Endothelial cell of umbilical vein (primary cell): Measurements from ENCODE around the gene SETD6. TPM values are rescaled to one million over a fixed set of nuclear protein-coding genes. Genes with fewer than 3 reads are reported as not detected.

Source experiments
- BruUV-seq: library from RNA; stranded (reverse); fragments of 400-500 nt; replicated peaks from 2 replicates; lab custom pipeline; 2021; lab: Mats Ljungman, UMichigan
- CTCF ChIA-PET: fragments of 300-600, 350-600 bp; sonication (Branson Sonifier 250); formaldehyde crosslinking; loops from one replicate; lab custom pipeline; 2021; ENCODE audit warnings: antibody characterized with exemption, inconsistent platforms; lab: Charles Lee
- POLR2A ChIA-PET: fragments of 300-600, 350-600 bp; sonication (Branson Sonifier 250); formaldehyde crosslinking; loops from one replicate; lab custom pipeline; 2021; ENCODE audit warnings: antibody characterized with exemption, inconsistent platforms; lab: Charles Lee
- DNase-seq: peaks from one replicate; pipeline ENCODE4 v3.0.0-alpha.2; 2011; ENCODE audit warnings: low read depth, low spot score
- FAIRE-seq: peaks from 2 replicates; lab custom pipeline; 2011; peaks lifted over from hg19 to GRCh38; lab: Jason Lieb, UNC
- H2AFZ ChIP-seq: 2 replicates; pipeline ENCODE4 v1.6.0; 2012; ENCODE audit warnings: low read depth, low read length, control low read depth, inconsistent platforms
- H3K27ac ChIP-seq: 2 replicates; pipeline ENCODE4 v1.5.1; 2011; ENCODE audit warnings: low read depth, mild to moderate bottlenecking, control low read depth, low read length, moderate library complexity; ENCODE audit not compliant: insufficient read depth
- H3K27me3 ChIP-seq, 2 experiments: 2 replicates each; pipeline versions ENCODE4 v1.6.0 to v1.6.1; 2011; ENCODE audit warnings: low read length in 2 of 2, mixed read lengths in 1 of 2; ENCODE audit not compliant: control insufficient read depth in 2 of 2, insufficient read depth in 2 of 2
- H3K36me3 ChIP-seq, 2 experiments: 2 replicates in 1 of 2; 3 replicates in 1 of 2; pipeline ENCODE4 v1.5.1; 2011; ENCODE audit warnings: low read length in 2 of 2, mild to moderate bottlenecking in 1 of 2, moderate library complexity in 1 of 2; ENCODE audit not compliant: control insufficient read depth in 2 of 2, insufficient read depth in 2 of 2; ENCODE audit errors: extremely low read depth in 1 of 2
- H3K4me1 ChIP-seq: 3 replicates; pipeline ENCODE4 v1.5.1; 2011; ENCODE audit warnings: mild to moderate bottlenecking, low read length; ENCODE audit not compliant: control insufficient read depth, insufficient read depth; ENCODE audit errors: extremely low read depth
- H3K4me2 ChIP-seq: 2 replicates; pipeline ENCODE4 v1.6.1; 2011; ENCODE audit warnings: low read length, control low read depth, mixed read lengths; ENCODE audit not compliant: insufficient read depth
- H3K4me3 ChIP-seq, 3 experiments: fragments of 200-600 bp in 1 of 3; sonication (generic), shearing (Covaris generic) in 1 of 3; replicated peaks in 1 of 3; 2 replicates each; pipeline ENCODE4 v1.5.1; 2011 to 2016; ENCODE audit warnings: control low read depth in 3 of 3, low read length in 3 of 3, mild to moderate bottlenecking in 2 of 3, inconsistent platforms in 1 of 3, low read depth in 1 of 3, moderate library complexity in 1 of 3; ENCODE audit not compliant: insufficient read depth in 1 of 3
- H3K79me2 ChIP-seq: 2 replicates; pipeline ENCODE4 v1.6.0; 2012; ENCODE audit warnings: low read length, inconsistent platforms; ENCODE audit not compliant: control insufficient read depth, insufficient read depth
- H3K9ac ChIP-seq: replicated peaks from 2 replicates; pipeline ENCODE3; 2011; ENCODE audit warnings: low read length, control low read depth; ENCODE audit not compliant: insufficient read depth; ENCODE audit errors: extremely low read depth
- H3K9me1 ChIP-seq: replicated peaks from 3 replicates; pipeline ENCODE4 v1.6.0; 2011; ENCODE audit warnings: mild to moderate bottlenecking, low read length; ENCODE audit not compliant: control insufficient read depth, insufficient read depth; ENCODE audit errors: extremely low read depth
- H3K9me3 ChIP-seq: replicated peaks from 2 replicates; pipeline ENCODE4 v1.5.1; 2012; ENCODE audit warnings: low read length, inconsistent platforms; ENCODE audit not compliant: control insufficient read depth, insufficient read depth
- H4K20me1 ChIP-seq: replicated peaks from 2 replicates; pipeline ENCODE3; 2011; ENCODE audit warnings: mild to moderate bottlenecking, low read length; ENCODE audit not compliant: control insufficient read depth, insufficient read depth; ENCODE audit errors: extremely low read depth
- EZH2 ChIP-seq: IDR thresholded peaks from 2 replicates; pipeline ENCODE4 v1.6.1; 2012; ENCODE audit warnings: borderline replicate concordance, low read depth, mild to moderate bottlenecking, moderate library complexity, low read length, inconsistent platforms; ENCODE audit not compliant: severe bottlenecking
- FOS ChIP-seq: IDR thresholded peaks from 2 replicates; pipeline ENCODE4 v1.6.1; 2011; ENCODE audit warnings: mild to moderate bottlenecking, low read length, moderate library complexity, borderline replicate concordance; ENCODE audit not compliant: insufficient read depth
- GATA2 ChIP-seq: IDR thresholded peaks from 2 replicates; pipeline ENCODE4 v1.7.0; 2011; ENCODE audit warnings: low read depth, mild to moderate bottlenecking, moderate library complexity, mixed read lengths, low read length; ENCODE audit not compliant: insufficient read length, insufficient read depth
- JUN ChIP-seq: IDR thresholded peaks from 2 replicates; pipeline ENCODE4 v1.6.1; 2011; ENCODE audit warnings: borderline replicate concordance, low read depth; ENCODE audit not compliant: insufficient read length, insufficient read depth
- MYC ChIP-seq: IDR thresholded peaks from one replicate; pipeline ENCODE4 v1.6.1; 2011; ENCODE audit warnings: mild to moderate bottlenecking, low read depth, low read length
- POLR2A ChIP-seq: IDR thresholded peaks from 2 replicates; pipeline ENCODE4 v1.6.1; 2012; ENCODE audit warnings: low read depth, mild to moderate bottlenecking, control low read depth, low read length
- POLR2AphosphoS5 ChIP-seq: IDR thresholded peaks from 2 replicates; pipeline ENCODE4 v1.6.1; 2012; ENCODE audit warnings: low read depth, mild to moderate bottlenecking, control low read depth, low read length, moderate library complexity; ENCODE audit not compliant: insufficient read depth
- dilution Hi-C: fragments of 300-500 bp; cut with MboI; formaldehyde crosslinking; loops from one replicate; pipeline ENCODE4 v1.15.0; 2019; ENCODE audit warnings: low sequenced_read_pairs; ENCODE audit not compliant: extremely low pct_ligation_motif_present
- intact Hi-C: fragments of 100-400 bp; cut with micrococcal nuclease; formaldehyde crosslinking; loops from one replicate; pipeline ENCODE4 v1.10.0; 2022
- polyA plus RNA-seq, 4 experiments: library from polyadenylated mRNA; depleted of rRNA in 3 of 4; stranded (reverse) in 3 of 4; unstranded in 1 of 4; fragments of >200 nt; gene quantifications; 2 replicates each; pipeline versions ENCODE4 v1.2.1 to v1.2.3, GENCODE V29; 2011 to 2012; ENCODE audit warnings: missing spikeins in 1 of 4
- total RNA-seq: library from RNA; stranded (reverse); gene quantifications from 2 replicates; pipeline ENCODE4 v1.2.3, GENCODE V29; 2021
- TF ChIP-seq, protein P1 (sequence below), 2 donors: IDR thresholded peaks; 1 replicate in 1 of 2; 2 replicates in 1 of 2; pipeline ENCODE4 v1.5.1; 2011; ENCODE audit warnings: low read length in 2 of 2, mild to moderate bottlenecking in 2 of 2, moderate library complexity in 2 of 2, control low read depth in 1 of 2, inconsistent platforms in 1 of 2, low read depth in 1 of 2; ENCODE audit not compliant: insufficient read depth in 1 of 2; ENCODE audit errors: extremely low read depth in 1 of 2
- TF ChIP-seq, protein P2 (sequence below): IDR thresholded peaks from 2 replicates; pipeline ENCODE4 v1.6.1; 2011; ENCODE audit not compliant: insufficient read depth, insufficient read length

Gene SETD6
- total and polyA plus RNA-seq, 2 donors (not counting 3 experiments of a cell fraction or from before 2014, with no cell fraction given), result 10.2 to 16.4 TPM

DNA sequence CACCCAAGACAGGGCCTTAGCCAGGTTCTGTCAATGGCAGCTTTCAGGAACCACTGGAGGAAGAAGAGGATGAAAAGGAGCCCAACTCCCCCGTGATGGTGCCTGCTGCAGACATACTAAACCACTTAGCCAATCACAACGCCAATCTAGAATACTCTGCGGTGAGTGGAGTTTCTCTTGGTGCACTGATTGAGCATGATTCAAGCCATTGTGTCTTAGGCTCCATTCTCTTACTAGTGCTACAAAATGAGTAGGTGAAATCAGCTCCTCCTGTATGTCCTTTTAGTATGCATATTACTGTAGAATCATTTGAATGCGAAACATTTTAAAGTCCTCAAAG lies 1.4 kb downstream of the SETD6 start:
- intact Hi-C loops, result loop anchor here (5.0 kb wide), 1 partner anchor 111 kb away; the partner anchor contains the start of gene CNOT1
- no peak overlapping the region for H3K4me2 ChIP-seq
- H3K9me1 ChIP-seq, result no peaks in the 10 kb centered on the region
- TF ChIP-seq JUN (no peak), FOS (no peak), MYC (no peak)
- FAIRE-seq (no peak), DNase-seq (no peak)
- H4K20me1 ChIP-seq, result no peaks in the 10 kb centered on the region
- ChIA-PET POLR2A (no interaction called here), CTCF (interaction anchor here (1.0 to 3.4 kb wide), 3 partner anchors 29 to 239 kb away, joined by 3 to 13 read pairs (median 8); no protein-coding TSS in a partner anchor)
- no peak overlapping the region for H3K9ac ChIP-seq
- no peak overlapping the region for H3K27ac ChIP-seq
- no peaks in the 10 kb centered on the region for H3K79me2 ChIP-seq
- peaks cover 21 to 36% of the 10 kb centered on the region in 2 experiments for H3K36me3 ChIP-seq
- H3K9me3 ChIP-seq, result no peaks in the 10 kb centered on the region
- no TSS peak for BruUV-seq
- no peak overlapping the region for H2AFZ ChIP-seq
- no peaks in the 10 kb centered on the region for H3K27me3 ChIP-seq
- dilution Hi-C loops, result no loop called here
- H3K4me3 ChIP-seq, result no peak overlapping the region
- H3K4me1 ChIP-seq, result peaks cover 12% of the 10 kb centered on the region

DNA sequence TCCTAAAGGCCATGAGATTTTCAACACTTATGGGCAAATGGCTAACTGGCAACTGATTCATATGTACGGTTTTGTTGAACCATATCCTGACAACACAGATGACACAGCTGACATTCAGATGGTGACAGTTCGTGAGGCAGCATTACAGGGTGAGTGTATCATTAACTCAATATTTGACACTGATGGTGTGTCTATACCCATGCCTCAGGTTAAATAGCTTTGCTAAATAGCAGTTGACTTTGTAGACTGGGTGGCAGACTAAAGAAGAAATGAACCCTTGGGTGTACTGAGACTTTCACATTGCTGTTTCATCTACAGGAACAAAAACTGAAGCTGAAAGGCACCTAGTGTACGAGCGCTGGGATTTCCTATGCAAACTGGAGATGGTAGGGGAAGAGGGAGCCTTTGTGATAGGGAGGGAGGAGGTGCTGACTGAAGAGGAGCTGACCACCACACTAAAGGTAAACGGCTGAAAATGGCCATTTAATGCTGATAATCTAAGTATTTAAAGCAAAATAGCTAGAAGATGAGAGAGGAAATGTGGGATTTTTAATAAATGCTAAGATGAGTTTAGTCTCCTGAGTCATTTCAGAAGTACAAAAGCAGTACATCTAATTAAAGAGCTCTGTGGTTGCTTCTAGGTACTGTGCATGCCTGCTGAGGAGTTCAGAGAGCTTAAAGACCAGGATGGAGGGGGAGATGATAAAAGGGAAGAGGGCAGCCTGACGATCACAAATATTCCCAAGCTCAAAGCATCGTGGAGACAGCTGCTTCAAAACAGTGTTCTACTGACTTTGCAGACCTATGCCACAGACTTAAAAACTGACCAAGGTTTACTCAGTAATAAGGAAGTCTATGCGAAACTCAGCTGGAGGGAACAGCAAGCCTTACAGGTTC lies 3.0 kb downstream of the SETD6 start:
- ChIA-PET POLR2A (no interaction called here), CTCF (interaction anchor here (0.7 to 3.4 kb wide), 9 partner anchors 19 to 238 kb away, joined by 3 to 13 read pairs (median 5); no protein-coding TSS in a partner anchor)
- H3K4me2 ChIP-seq, result no peak overlapping the region
- H3K9ac ChIP-seq, result no peak overlapping the region
- DNase-seq (no peak), FAIRE-seq (no peak)
- BruUV-seq, result no TSS peak
- H3K27ac ChIP-seq, result no peak overlapping the region
- dilution Hi-C loops, result no loop called here
- H3K9me1 ChIP-seq, result no peaks in the 10 kb centered on the region
- H3K79me2 ChIP-seq, result no peaks in the 10 kb centered on the region
- H2AFZ ChIP-seq, result no peak overlapping the region
- no peaks in the 10 kb centered on the region for H3K27me3 ChIP-seq
- peaks cover 27 to 46% of the 10 kb centered on the region in 2 experiments for H3K36me3 ChIP-seq
- H3K9me3 ChIP-seq, result no peaks in the 10 kb centered on the region
- no peak overlapping the region for H3K4me3 ChIP-seq
- intact Hi-C loops, result loop anchor here (5.0 kb wide), 1 partner anchor 109 kb away; the partner anchor contains the start of gene CNOT1
- H3K4me1 ChIP-seq, result peaks cover 12% of the 10 kb centered on the region
- TF ChIP-seq, protein P1, sequence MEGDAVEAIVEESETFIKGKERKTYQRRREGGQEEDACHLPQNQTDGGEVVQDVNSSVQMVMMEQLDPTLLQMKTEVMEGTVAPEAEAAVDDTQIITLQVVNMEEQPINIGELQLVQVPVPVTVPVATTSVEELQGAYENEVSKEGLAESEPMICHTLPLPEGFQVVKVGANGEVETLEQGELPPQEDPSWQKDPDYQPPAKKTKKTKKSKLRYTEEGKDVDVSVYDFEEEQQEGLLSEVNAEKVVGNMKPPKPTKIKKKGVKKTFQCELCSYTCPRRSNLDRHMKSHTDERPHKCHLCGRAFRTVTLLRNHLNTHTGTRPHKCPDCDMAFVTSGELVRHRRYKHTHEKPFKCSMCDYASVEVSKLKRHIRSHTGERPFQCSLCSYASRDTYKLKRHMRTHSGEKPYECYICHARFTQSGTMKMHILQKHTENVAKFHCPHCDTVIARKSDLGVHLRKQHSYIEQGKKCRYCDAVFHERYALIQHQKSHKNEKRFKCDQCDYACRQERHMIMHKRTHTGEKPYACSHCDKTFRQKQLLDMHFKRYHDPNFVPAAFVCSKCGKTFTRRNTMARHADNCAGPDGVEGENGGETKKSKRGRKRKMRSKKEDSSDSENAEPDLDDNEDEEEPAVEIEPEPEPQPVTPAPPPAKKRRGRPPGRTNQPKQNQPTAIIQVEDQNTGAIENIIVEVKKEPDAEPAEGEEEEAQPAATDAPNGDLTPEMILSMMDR (IDR thresholded peaks at IDR 0.05; ENCODE audit: extremely low read depth in 1 of 2, insufficient read depth in 1 of 2, low read depth in 1 of 2, low read length in 2 of 2), result no peak
- TF ChIP-seq JUN (no peak), EZH2 (no peak), GATA2 (no peak), POLR2AphosphoS5 (no peak), POLR2A (no peak), MYC (no peak), FOS (no peak)
- TF ChIP-seq, protein P2, sequence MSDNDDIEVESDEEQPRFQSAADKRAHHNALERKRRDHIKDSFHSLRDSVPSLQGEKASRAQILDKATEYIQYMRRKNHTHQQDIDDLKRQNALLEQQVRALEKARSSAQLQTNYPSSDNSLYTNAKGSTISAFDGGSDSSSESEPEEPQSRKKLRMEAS, result no peak
- H4K20me1 ChIP-seq, result no peaks in the 10 kb centered on the region
